Stomach (tissue), 9 donors: ENCODE data around the gene CRAMP1. TPM values are rescaled to one million over a fixed set of nuclear protein-coding genes. Genes with fewer than 3 reads are reported as not detected.

Experiments used
- DNase-seq, 2 donors: peaks; one replicate each; pipeline versions ENCODE4 v3.0.0 to v3.0.0-alpha.2; 2013 to 2019
- H3K27ac ChIP-seq, 5 donors: fragments of 200-600 bp in 4 of 5; sonication (generic) in 4 of 5; one replicate each; pipeline ENCODE4 v1.5.1; 2013 to 2019; ENCODE audit warnings: mild to moderate bottlenecking in 1 of 5, moderate library complexity in 1 of 5
- H3K27me3 ChIP-seq, 3 donors: fragments of 200-600 bp; sonication (generic); one replicate each; pipeline ENCODE4 v1.5.1; 2017 to 2019; ENCODE audit warnings: mixed run types in 1 of 3
- H3K36me3 ChIP-seq, 4 donors: fragments of 200-600 bp; sonication (generic); 1 replicate in 3 of 4; 2 replicates in 1 of 4; pipeline ENCODE4 v1.5.1; 2016 to 2019
- H3K4me1 ChIP-seq, 4 donors: fragments of 200-600 bp; sonication (generic); one replicate each; pipeline ENCODE4 v1.5.1; 2016 to 2019
- H3K4me3 ChIP-seq, 4 donors: fragments of 200-600 bp; sonication (generic) in 3 of 4; one replicate each; pipeline ENCODE4 v1.5.1; 2016 to 2019; ENCODE audit warnings: mild to moderate bottlenecking in 1 of 4
- H3K9me3 ChIP-seq, 4 donors: fragments of 200-600 bp; sonication (generic); one replicate each; pipeline ENCODE4 v1.5.1; 2016 to 2019
- EP300 ChIP-seq: sonication (generic); formaldehyde crosslinking; IDR thresholded peaks from one replicate; pipeline ENCODE4 v1.6.1; 2017; ENCODE audit warnings: antibody characterized with exemption
- POLR2A ChIP-seq, 4 donors: fragments of 450-650 bp; IDR thresholded peaks; one replicate each; pipeline ENCODE4 v1.6.1; 2016; ENCODE audit warnings: antibody characterized with exemption in 4 of 4, control low read depth in 2 of 4, mild to moderate bottlenecking in 1 of 4, moderate library complexity in 1 of 4
- POLR2AphosphoS5 ChIP-seq, 3 donors: sonication (generic); formaldehyde crosslinking; IDR thresholded peaks; one replicate each; pipeline ENCODE4 v1.6.1; 2016; ENCODE audit warnings: antibody characterized with exemption in 3 of 3
- WGBS, 5 donors: extraction: QIAGEN DNeasy Blood & Tissue Kit in 3 of 5; methylation state at CpG; one replicate each; pipeline versions ENCODE4 v1.1.5 to v1.1.7; 2013 to 2018; 5-methylcytosine and 5-hydroxymethylcytosine counted together
- intact Hi-C: fragments of 100-400 bp; cut with DNase I; formaldehyde crosslinking; loops from one replicate; pipeline ENCODE4 v1.15.1; 2023; ENCODE audit warnings: low total_unique reads
- polyA plus RNA-seq, 3 donors: library from polyadenylated mRNA; stranded (reverse); fragments of 200-250 nt; gene quantifications; one replicate each; pipeline ENCODE4 v1.2.3, GENCODE V29; 2013
- total RNA-seq, 5 donors: library from RNA; depleted of rRNA; stranded (reverse); fragments of >200 nt; gene quantifications; one replicate each; pipeline versions ENCODE4 v1.1.0 to v1.2.3, GENCODE V29; 2014 to 2016
- TF ChIP-seq, protein P1 (sequence below), 7 experiments: fragments of 450-650 bp in 4 of 7; fragments of 200-600 bp in 3 of 7; sonication (generic) in 3 of 7; IDR thresholded peaks; one replicate each; pipeline ENCODE4 v1.5.1; 2016 to 2019; ENCODE audit warnings: antibody characterized with exemption in 7 of 7, control low read depth in 2 of 7, mild to moderate bottlenecking in 1 of 7
- donor health status: healthy with polysubstance abuse.
- donor health status: Bipolar disorder and iron deficiency.
- donor health status: healthy.

The CRAMP1 gene
- total and polyA plus RNA-seq, 8 donors = 3.4 to 28.1 (median 11.9) TPM

DNA sequence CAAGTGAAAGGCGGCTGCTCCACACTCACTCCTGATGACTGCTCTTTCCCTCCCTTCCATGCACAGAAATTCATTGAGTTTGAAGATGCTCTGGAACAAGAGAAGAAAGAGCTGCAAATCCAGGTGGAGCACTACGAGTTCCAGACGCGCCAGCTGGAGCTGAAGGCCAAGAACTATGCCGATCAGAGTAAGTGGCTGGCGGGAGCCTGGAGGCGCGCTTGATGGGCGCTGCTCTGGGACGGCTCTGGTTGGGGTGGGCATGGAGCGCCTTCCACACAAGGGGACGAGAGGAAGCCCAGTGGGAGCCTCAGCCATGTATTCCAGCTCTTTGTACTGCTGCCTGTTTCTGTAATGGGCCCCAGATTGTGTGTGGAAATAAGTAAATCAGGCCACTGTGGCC is 112.3 kb downstream of the CRAMP1 start:
- TF ChIP-seq POLR2A (IDR thresholded peaks at IDR 0.05) = no peak
- TF ChIP-seq, protein P1, sequence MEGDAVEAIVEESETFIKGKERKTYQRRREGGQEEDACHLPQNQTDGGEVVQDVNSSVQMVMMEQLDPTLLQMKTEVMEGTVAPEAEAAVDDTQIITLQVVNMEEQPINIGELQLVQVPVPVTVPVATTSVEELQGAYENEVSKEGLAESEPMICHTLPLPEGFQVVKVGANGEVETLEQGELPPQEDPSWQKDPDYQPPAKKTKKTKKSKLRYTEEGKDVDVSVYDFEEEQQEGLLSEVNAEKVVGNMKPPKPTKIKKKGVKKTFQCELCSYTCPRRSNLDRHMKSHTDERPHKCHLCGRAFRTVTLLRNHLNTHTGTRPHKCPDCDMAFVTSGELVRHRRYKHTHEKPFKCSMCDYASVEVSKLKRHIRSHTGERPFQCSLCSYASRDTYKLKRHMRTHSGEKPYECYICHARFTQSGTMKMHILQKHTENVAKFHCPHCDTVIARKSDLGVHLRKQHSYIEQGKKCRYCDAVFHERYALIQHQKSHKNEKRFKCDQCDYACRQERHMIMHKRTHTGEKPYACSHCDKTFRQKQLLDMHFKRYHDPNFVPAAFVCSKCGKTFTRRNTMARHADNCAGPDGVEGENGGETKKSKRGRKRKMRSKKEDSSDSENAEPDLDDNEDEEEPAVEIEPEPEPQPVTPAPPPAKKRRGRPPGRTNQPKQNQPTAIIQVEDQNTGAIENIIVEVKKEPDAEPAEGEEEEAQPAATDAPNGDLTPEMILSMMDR (IDR thresholded peaks at IDR 0.05) = no peak
- TF ChIP-seq POLR2AphosphoS5 (IDR thresholded peaks at IDR 0.05) = no peak
- TF ChIP-seq EP300 = no peak
- no peaks in the 10 kb centered on the region for H3K27me3 ChIP-seq
- no peak for DNase-seq
- intact Hi-C loops = no loop called here
- no peaks in the 10 kb centered on the region for H3K9me3 ChIP-seq
- WGBS, 5 donors = 90 to 97% (median 93%) methylated on average over 12 of the region's 12 CpGs
- peaks cover 31 to 54% (median 53%) of the 10 kb centered on the region in 4 donors for H3K36me3 ChIP-seq
- peaks cover 27 to 48% (median 35%) of the 10 kb centered on the region in 4 donors for H3K4me1 ChIP-seq
- H3K4me3 ChIP-seq = no peak overlapping the region
- H3K27ac ChIP-seq = no peak overlapping the region

DNA sequence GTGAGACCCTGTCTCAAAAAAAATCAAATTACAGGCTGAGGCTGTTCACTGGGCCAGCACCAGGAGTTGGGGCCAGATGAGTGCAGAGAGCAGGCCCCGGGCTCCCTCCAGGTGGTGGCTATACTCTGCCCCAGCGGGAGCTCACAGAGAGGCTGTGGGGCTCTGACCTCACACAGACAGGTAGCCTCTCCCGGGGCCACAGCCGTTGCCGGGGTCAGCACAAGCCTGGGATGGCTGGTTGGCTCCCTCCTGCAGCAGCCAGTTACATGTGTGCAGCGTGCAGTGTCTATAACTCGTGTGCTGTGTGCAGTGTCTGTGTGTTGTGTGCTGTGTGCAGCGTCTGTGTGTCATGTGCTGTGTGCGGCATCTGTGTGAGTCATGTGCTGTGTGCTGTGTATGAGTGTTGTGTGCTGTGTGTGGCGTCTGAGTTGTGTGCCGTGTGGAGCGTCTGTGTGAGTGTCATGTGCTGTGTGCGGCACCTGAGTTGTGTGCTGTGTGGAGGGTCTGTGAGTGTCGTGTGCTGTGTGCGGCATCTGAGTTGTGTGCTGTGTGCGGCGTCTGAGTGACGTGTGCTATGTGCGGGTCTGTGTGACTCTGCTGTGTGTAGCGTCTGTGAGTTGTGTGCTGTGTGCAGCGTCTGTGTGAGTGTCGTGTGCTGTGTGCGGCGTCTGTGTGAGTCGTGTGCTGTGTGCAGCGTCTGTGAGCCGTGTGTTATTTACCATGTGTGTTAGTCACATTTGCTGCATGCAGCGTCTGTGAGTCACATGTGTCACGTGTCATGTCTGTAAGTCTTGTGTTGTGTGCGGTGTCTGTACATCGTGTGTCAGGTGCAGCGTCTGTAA is 114.7 kb downstream of the CRAMP1 start:
- H3K27ac ChIP-seq = no peak overlapping the region
- H3K36me3 ChIP-seq = peaks cover 36 to 78% (median 77%) of the 10 kb centered on the region in 4 donors
- H3K4me1 ChIP-seq = peaks cover 18 to 24% (median 21%) of the 10 kb centered on the region in 4 donors
- WGBS, 5 donors = 94 to 96% (median 95%) methylated on average over 29 to 32 of the region's 32 CpGs
- H3K4me3 ChIP-seq = no peak overlapping the region
- H3K9me3 ChIP-seq = no peaks in the 10 kb centered on the region
- intact Hi-C loops = no loop called here
- DNase-seq = no peak
- no peaks in the 10 kb centered on the region for H3K27me3 ChIP-seq
- TF ChIP-seq POLR2A (IDR thresholded peaks at IDR 0.05) = no peak
- TF ChIP-seq EP300 = no peak
- TF ChIP-seq, protein P1 (IDR thresholded peaks at IDR 0.05) = no peak
- TF ChIP-seq POLR2AphosphoS5 (IDR thresholded peaks at IDR 0.05) = no peak

Other genes with a start within 250 kb of the CRAMP1 start
- 10 to 100 TPM; 13.6 to 75.0 (median 50.2) TPM for gene UNKL, start 197.7 kb upstream of the CRAMP1 start, total RNA-seq
- gene UNKL, start 197.7 kb upstream of the CRAMP1 start, polyA plus RNA-seq = 1 to 10 TPM; 4.8 to 5.5 (median 5.0) TPM
- 10 to 100 TPM in 2 of 5 donors, 1 to 10 TPM in 1, not detected in 2; 3.3 to 21.1 (median 16.3) TPM for gene UQCC4, start 191.6 kb upstream of the CRAMP1 start, total RNA-seq
- gene UQCC4, start 191.6 kb upstream of the CRAMP1 start, polyA plus RNA-seq = 10 to 100 TPM; 21.0 to 22.8 (median 21.2) TPM
- gene PERCC1, start 181.3 kb upstream of the CRAMP1 start, total RNA-seq = 10 to 100 TPM in 1 of 5 donors, 1 to 10 TPM in 1, not detected in 3; 2.0 to 21.4 TPM
- gene PERCC1, start 181.3 kb upstream of the CRAMP1 start, polyA plus RNA-seq = 1 to 10 TPM in 1 of 3 donors, not detected in 2; 3.3 TPM
- gene CCDC154, start 167.8 kb upstream of the CRAMP1 start, total RNA-seq = not detected
- gene CCDC154, start 167.8 kb upstream of the CRAMP1 start, polyA plus RNA-seq = 1 to 10 TPM in 2 of 3 donors, under 1 TPM in 1; 0.31 to 4.5 (median 3.1) TPM
- 100 to 1,000 TPM in 2 of 5 donors, 10 to 100 TPM in 3; 47.2 to 489 (median 69.1) TPM for gene CLCN7, start 137.3 kb upstream of the CRAMP1 start, total RNA-seq
- 10 to 100 TPM in 2 of 3 donors, 1 to 10 TPM in 1; 8.7 to 36.5 (median 27.3) TPM for gene CLCN7, start 137.3 kb upstream of the CRAMP1 start, polyA plus RNA-seq
- gene PTX4, start 123.4 kb upstream of the CRAMP1 start, total RNA-seq = not detected
- gene PTX4, start 123.4 kb upstream of the CRAMP1 start, polyA plus RNA-seq = not detected
- 100 to 1,000 TPM in 2 of 5 donors, 10 to 100 TPM in 3; 23.5 to 107 (median 29.8) TPM for gene TELO2, start 119.0 kb upstream of the CRAMP1 start, total RNA-seq
- gene TELO2, start 119.0 kb upstream of the CRAMP1 start, polyA plus RNA-seq = 10 to 100 TPM; 12.4 to 53.6 (median 34.4) TPM
- gene TMEM204, start 78.7 kb upstream of the CRAMP1 start, total RNA-seq = 10 to 100 TPM in 3 of 5 donors, 1 to 10 TPM in 2; 2.7 to 45.8 (median 15.2) TPM
- gene TMEM204, start 78.7 kb upstream of the CRAMP1 start, polyA plus RNA-seq = 10 to 100 TPM; 10.2 to 20.5 (median 19.9) TPM
- 10 to 100 TPM in 3 of 5 donors, 1 to 10 TPM in 2; 4.7 to 19.7 (median 17.4) TPM for gene IFT140, start 288 bp upstream of the CRAMP1 start, total RNA-seq
- 1 to 10 TPM; 5.8 to 8.5 (median 8.0) TPM for gene IFT140, start 288 bp upstream of the CRAMP1 start, polyA plus RNA-seq
- 100 to 1,000 TPM in 1 of 5 donors, 10 to 100 TPM in 4; 13.4 to 118 (median 49.3) TPM for gene JPT2, start 65.9 kb downstream of the CRAMP1 start, total RNA-seq
- gene JPT2, start 65.9 kb downstream of the CRAMP1 start, polyA plus RNA-seq = 10 to 100 TPM; 24.3 to 34.4 (median 24.4) TPM
- 100 to 1,000 TPM in 3 of 5 donors, 10 to 100 TPM in 2; 42.6 to 320 (median 133) TPM for gene MAPK8IP3, start 93.8 kb downstream of the CRAMP1 start, total RNA-seq
- gene MAPK8IP3, start 93.8 kb downstream of the CRAMP1 start, polyA plus RNA-seq = 10 to 100 TPM; 10.1 to 38.9 (median 29.9) TPM
- gene NME3, start 159.2 kb downstream of the CRAMP1 start, total RNA-seq = 100 to 1,000 TPM in 2 of 5 donors, 10 to 100 TPM in 3; 18.7 to 420 (median 52.1) TPM
- gene NME3, start 159.2 kb downstream of the CRAMP1 start, polyA plus RNA-seq = 100 to 1,000 TPM; 116 to 194 (median 135) TPM
- 10 to 100 TPM in 4 of 5 donors, 1 to 10 TPM in 1; 8.8 to 94.1 (median 34.4) TPM for gene EME2, start 160.4 kb downstream of the CRAMP1 start, total RNA-seq
- gene EME2, start 160.4 kb downstream of the CRAMP1 start, polyA plus RNA-seq = 1 to 10 TPM; 2.6 to 7.9 (median 6.9) TPM
- 100 to 1,000 TPM in 1 of 5 donors, 10 to 100 TPM in 4; 21.1 to 204 (median 64.7) TPM for gene MRPS34, start 160.8 kb downstream of the CRAMP1 start, total RNA-seq
- 100 to 1,000 TPM; 120 to 155 (median 126) TPM for gene MRPS34, start 160.8 kb downstream of the CRAMP1 start, polyA plus RNA-seq
- 100 to 1,000 TPM in 1 of 5 donors, 10 to 100 TPM in 4; 22.2 to 186 (median 70.9) TPM for gene SPSB3, start 170.2 kb downstream of the CRAMP1 start, total RNA-seq
- gene SPSB3, start 170.2 kb downstream of the CRAMP1 start, polyA plus RNA-seq = 100 to 1,000 TPM in 1 of 3 donors, 10 to 100 TPM in 2; 54.2 to 111 (median 83.6) TPM
- gene NUBP2, start 170.6 kb downstream of the CRAMP1 start, total RNA-seq = 100 to 1,000 TPM in 1 of 5 donors, 10 to 100 TPM in 4; 14.7 to 171 (median 54.8) TPM
- gene NUBP2, start 170.6 kb downstream of the CRAMP1 start, polyA plus RNA-seq = 10 to 100 TPM; 60.6 to 86.0 (median 74.7) TPM
- 10 to 100 TPM in 2 of 5 donors, 1 to 10 TPM in 2, not detected in 1; 2.9 to 24.6 (median 8.8) TPM for gene IGFALS, start 181.3 kb downstream of the CRAMP1 start, total RNA-seq
- 10 to 100 TPM in 1 of 3 donors, 1 to 10 TPM in 2; 2.4 to 21.0 (median 6.0) TPM for gene IGFALS, start 181.3 kb downstream of the CRAMP1 start, polyA plus RNA-seq
- gene HAGH, start 214.5 kb downstream of the CRAMP1 start, total RNA-seq = 100 to 1,000 TPM in 1 of 5 donors, 10 to 100 TPM in 4; 30.3 to 119 (median 64.8) TPM
- 10 to 100 TPM; 64.9 to 80.2 (median 73.5) TPM for gene HAGH, start 214.5 kb downstream of the CRAMP1 start, polyA plus RNA-seq
- 100 to 1,000 TPM in 1 of 5 donors, 10 to 100 TPM in 4; 16.7 to 484 (median 36.6) TPM for gene FAHD1, start 214.8 kb downstream of the CRAMP1 start, total RNA-seq
- gene FAHD1, start 214.8 kb downstream of the CRAMP1 start, polyA plus RNA-seq = 10 to 100 TPM; 15.4 to 37.7 (median 22.8) TPM